GM18870 (cell line): ENCODE results near the gene PCDH8.

Experiments used
- ATAC-seq: cut with Tn5 transposase; IDR thresholded peaks from one replicate; pipeline ENCODE4 v1.9.1; 2021; ENCODE audit warnings: moderate library complexity; ENCODE audit not compliant: unreplicated experiment

Gene PCDH8

GRCh38 chr13:52848455-52849195 is at the start of gene PCDH8:
Gene PCDH8, minus strand, starts transcription at chr13:52848640. Its CDS starts 204 bp downstream, at chr13:52848436.
- no peak for ATAC-seq

- ATAC-seq, result no peak
These were observed 48.6 kb upstream of the PCDH8 start for GRCh38 chr13:52896827-52897659.

GRCh38 chr13:52894413-52894812 is 46.0 kb upstream of the PCDH8 start:
- ATAC-seq, result no peak

- ATAC-seq, result no peak
These were observed 44.5 kb upstream of the PCDH8 start for GRCh38 chr13:52892925-52893324.

GRCh38 chr13:52891706-52892105 is 43.3 kb upstream of the PCDH8 start:
- ATAC-seq, result no peak

GRCh38 chr13:52887165-52887564 is 38.7 kb upstream of the PCDH8 start:
- ATAC-seq, result no peak

GRCh38 chr13:52885141-52885540 is 36.7 kb upstream of the PCDH8 start:
- ATAC-seq, result no peak

- no peak for ATAC-seq
These were observed 36.1 kb upstream of the PCDH8 start for GRCh38 chr13:52884429-52885010.

- ATAC-seq, result no peak
These were observed 34.3 kb upstream of the PCDH8 start for GRCh38 chr13:52882785-52883184.

- ATAC-seq, result no peak
These were observed 31.7 kb upstream of the PCDH8 start for GRCh38 chr13:52879950-52880741.

- no peak for ATAC-seq
These were observed 30.4 kb upstream of the PCDH8 start for GRCh38 chr13:52878831-52879230.

GRCh38 chr13:52870143-52870542 is 21.7 kb upstream of the PCDH8 start:
- ATAC-seq, result no peak

GRCh38 chr13:52869621-52870020 is 21.2 kb upstream of the PCDH8 start:
- ATAC-seq, result no peak

GRCh38 chr13:52869050-52869449 is 20.6 kb upstream of the PCDH8 start:
- ATAC-seq, result no peak

- peak; percentile 82 for ATAC-seq
These were observed 19.8 kb upstream of the PCDH8 start for GRCh38 chr13:52868190-52868589.

GRCh38 chr13:52864941-52865340 is 16.5 kb upstream of the PCDH8 start:
- no peak for ATAC-seq

- ATAC-seq, result no peak
These were observed 14.1 kb upstream of the PCDH8 start for GRCh38 chr13:52862358-52863206.

GRCh38 chr13:52852444-52852843 is 4.0 kb upstream of the PCDH8 start:
- ATAC-seq, result no peak

GRCh38 chr13:52851137-52851962 is 2.9 kb upstream of the PCDH8 start:
- peak; percentile 84 for ATAC-seq
